MM.1S (cell line): ENCODE data around the gene CTBP1.
A peak's percentile ranks its signal among the peaks of the same experiment; 100 is the strongest.
"Not testable (repeated sequence)": the region's sequence is repeated elsewhere in the genome, so short reads cannot be mapped to it uniquely, and the experiment has no call there.

ENCODE experiments used
- DNase-seq: peaks from one replicate; pipeline ENCODE4 v3.0.0-alpha.2; 2015
- H2AFZ ChIP-seq: fragments of 300-600 bp; sonication (generic); 2 replicates; pipeline ENCODE4 v1.6.0; 2016; ENCODE audit warnings: antibody characterized with exemption, low read length
- H3F3A ChIP-seq: fragments of 300-600 bp; sonication (generic); 2 replicates; pipeline ENCODE4 v1.6.1; 2016; ENCODE audit warnings: mild to moderate bottlenecking, antibody characterized with exemption, low read length, moderate library complexity, mixed read lengths; ENCODE audit not compliant: insufficient read depth
- H3K27ac ChIP-seq: fragments of 300-600 bp; sonication (generic); 2 replicates; pipeline ENCODE4 v1.5.1; 2016; ENCODE audit warnings: mild to moderate bottlenecking, low read length
- H3K27me3 ChIP-seq: fragments of 300-600 bp; sonication (generic); replicated peaks from 2 replicates; pipeline ENCODE4 v1.6.0; 2016; ENCODE audit warnings: low read length; ENCODE audit not compliant: insufficient read depth
- H3K36me3 ChIP-seq: fragments of 300-600 bp; sonication (generic); replicated peaks from 2 replicates; pipeline ENCODE4 v1.6.1; 2016; ENCODE audit warnings: mild to moderate bottlenecking, low read length, mixed read lengths; ENCODE audit not compliant: insufficient read depth
- H3K4me1 ChIP-seq: fragments of 300-600 bp; sonication (generic); 2 replicates; pipeline ENCODE4 v1.6.1; 2016; ENCODE audit warnings: low read length, mixed read lengths
- H3K4me2 ChIP-seq: fragments of 300-600 bp; sonication (generic); 2 replicates; pipeline ENCODE4 v1.6.0; 2016; ENCODE audit warnings: low read depth, low read length
- H3K4me3 ChIP-seq: fragments of 300-600 bp; sonication (generic); 2 replicates; pipeline ENCODE4 v1.5.1; 2016; ENCODE audit warnings: low read length, mixed read lengths
- H3K79me2 ChIP-seq: fragments of 300-600 bp; sonication (generic); 2 replicates; pipeline ENCODE4 v1.6.1; 2016; ENCODE audit warnings: mixed run types, low read length, mixed read lengths
- H3K9ac ChIP-seq: fragments of 300-600 bp; sonication (generic); 2 replicates; pipeline ENCODE4 v1.6.1; 2016; ENCODE audit warnings: low read length, mixed read lengths
- H3K9me2 ChIP-seq: fragments of 300-600 bp; sonication (generic); replicated peaks from 2 replicates; pipeline ENCODE4 v1.6.1; 2016; ENCODE audit warnings: mild to moderate bottlenecking, low read length, mixed read lengths; ENCODE audit not compliant: insufficient read depth
- H3K9me3 ChIP-seq: fragments of 300-600 bp; sonication (generic); replicated peaks from 2 replicates; pipeline ENCODE4 v1.6.1; 2016; ENCODE audit warnings: mild to moderate bottlenecking, low read length, mixed read lengths; ENCODE audit not compliant: insufficient read depth
- H4K20me1 ChIP-seq: fragments of 300-600 bp; sonication (generic); 2 replicates; pipeline ENCODE4 v1.6.1; 2016; ENCODE audit warnings: mild to moderate bottlenecking, low read length, moderate library complexity, mixed read lengths; ENCODE audit not compliant: insufficient read depth
- EZH2 ChIP-seq: fragments of 300-600 bp; sonication (generic); optimal IDR thresholded peaks from 2 replicates; pipeline ENCODE3; 2017; ENCODE audit warnings: low read depth, mild to moderate bottlenecking, antibody characterized with exemption, low read length, mixed read lengths
- EZH2phosphoT487 ChIP-seq: fragments of 300-600 bp; sonication (generic); IDR thresholded peaks from 2 replicates; pipeline ENCODE4 v1.6.1; 2018; ENCODE audit warnings: antibody characterized with exemption, low read length
- TF ChIP-seq, protein P1 (sequence below): fragments of 300-600 bp; sonication (generic); IDR thresholded peaks from 2 replicates; pipeline ENCODE4 v1.5.1; 2016; ENCODE audit warnings: antibody characterized with exemption, low read length, mixed read lengths

The CTBP1 gene

DNA sequence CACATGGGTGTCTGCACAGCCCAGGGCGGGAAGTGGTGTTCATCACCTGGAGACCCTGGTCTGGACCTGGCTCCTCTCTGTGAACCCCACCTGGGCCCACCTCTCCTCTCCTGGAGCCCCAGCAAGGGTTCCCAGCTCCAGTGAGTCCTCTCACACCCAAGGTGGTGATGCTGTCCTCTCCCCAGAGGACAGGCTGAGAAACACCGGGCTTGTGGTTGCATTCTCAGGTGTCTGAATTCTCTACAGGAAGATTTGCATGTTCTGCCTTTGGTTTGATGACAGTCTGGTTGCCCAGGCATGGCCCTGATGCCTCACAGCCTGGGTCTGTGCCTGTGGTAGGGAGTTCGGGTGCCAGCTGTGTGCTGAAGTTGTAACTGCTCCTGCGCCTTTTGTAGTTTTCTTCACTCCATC is 44.6 kb upstream of the CTBP1 start:
- H3K27ac ChIP-seq: no peak overlapping the region
- no peaks in the 10 kb centered on the region for H3K9me2 ChIP-seq
- H3K9ac ChIP-seq: no peak overlapping the region
- no peaks in the 10 kb centered on the region; the same call in 1 of the 2 replicates for H4K20me1 ChIP-seq
- no peak for DNase-seq
- no peak overlapping the region for H2AFZ ChIP-seq
- H3K4me3 ChIP-seq: no peak overlapping the region
- H3K27me3 ChIP-seq: no peaks in the 10 kb centered on the region
- no peak for TF ChIP-seq EZH2phosphoT487
- TF ChIP-seq, protein P1, sequence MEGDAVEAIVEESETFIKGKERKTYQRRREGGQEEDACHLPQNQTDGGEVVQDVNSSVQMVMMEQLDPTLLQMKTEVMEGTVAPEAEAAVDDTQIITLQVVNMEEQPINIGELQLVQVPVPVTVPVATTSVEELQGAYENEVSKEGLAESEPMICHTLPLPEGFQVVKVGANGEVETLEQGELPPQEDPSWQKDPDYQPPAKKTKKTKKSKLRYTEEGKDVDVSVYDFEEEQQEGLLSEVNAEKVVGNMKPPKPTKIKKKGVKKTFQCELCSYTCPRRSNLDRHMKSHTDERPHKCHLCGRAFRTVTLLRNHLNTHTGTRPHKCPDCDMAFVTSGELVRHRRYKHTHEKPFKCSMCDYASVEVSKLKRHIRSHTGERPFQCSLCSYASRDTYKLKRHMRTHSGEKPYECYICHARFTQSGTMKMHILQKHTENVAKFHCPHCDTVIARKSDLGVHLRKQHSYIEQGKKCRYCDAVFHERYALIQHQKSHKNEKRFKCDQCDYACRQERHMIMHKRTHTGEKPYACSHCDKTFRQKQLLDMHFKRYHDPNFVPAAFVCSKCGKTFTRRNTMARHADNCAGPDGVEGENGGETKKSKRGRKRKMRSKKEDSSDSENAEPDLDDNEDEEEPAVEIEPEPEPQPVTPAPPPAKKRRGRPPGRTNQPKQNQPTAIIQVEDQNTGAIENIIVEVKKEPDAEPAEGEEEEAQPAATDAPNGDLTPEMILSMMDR: no peak
- no peak for TF ChIP-seq EZH2
- no peaks in the 10 kb centered on the region for H3F3A ChIP-seq
- peaks cover 9% of the 10 kb centered on the region for H3K36me3 ChIP-seq
- H3K4me2 ChIP-seq: no peak overlapping the region
- peaks cover 12% of the 10 kb centered on the region; the same call in 1 of the 2 replicates for H3K4me1 ChIP-seq
- no peaks in the 10 kb centered on the region for H3K9me3 ChIP-seq
- peaks cover 81% of the 10 kb centered on the region for H3K79me2 ChIP-seq

DNA sequence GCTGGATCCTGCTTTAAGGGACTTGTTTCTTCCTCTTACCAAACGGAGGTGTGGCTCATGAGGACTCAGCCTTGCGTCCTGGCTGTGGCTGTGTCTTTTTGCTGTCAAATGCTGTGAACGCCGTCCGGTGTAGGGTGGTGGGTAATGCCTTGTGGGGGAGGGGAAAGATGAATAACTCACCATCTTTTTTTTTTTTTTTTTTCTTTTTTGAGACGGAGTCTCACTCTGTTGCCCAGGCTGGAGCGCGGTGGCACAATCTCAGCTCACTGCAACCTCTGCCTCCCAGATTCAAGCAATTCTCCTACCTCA is 43.7 kb upstream of the CTBP1 start:
- Histone ChIP-seq H3K79me2 (peaks cover 72% of the 10 kb centered on the region), H3K4me1 (peaks cover 12% of the 10 kb centered on the region; the same call in 1 of the 2 replicates)
- H3K9me2 ChIP-seq, H3K27ac ChIP-seq, H3K9me3 ChIP-seq, H3K36me3 ChIP-seq, H2AFZ ChIP-seq, H3F3A ChIP-seq, H3K9ac ChIP-seq, H3K4me3 ChIP-seq, DNase-seq, H4K20me1 ChIP-seq, H3K4me2 ChIP-seq, H3K27me3 ChIP-seq: not testable (repeated sequence)

DNA sequence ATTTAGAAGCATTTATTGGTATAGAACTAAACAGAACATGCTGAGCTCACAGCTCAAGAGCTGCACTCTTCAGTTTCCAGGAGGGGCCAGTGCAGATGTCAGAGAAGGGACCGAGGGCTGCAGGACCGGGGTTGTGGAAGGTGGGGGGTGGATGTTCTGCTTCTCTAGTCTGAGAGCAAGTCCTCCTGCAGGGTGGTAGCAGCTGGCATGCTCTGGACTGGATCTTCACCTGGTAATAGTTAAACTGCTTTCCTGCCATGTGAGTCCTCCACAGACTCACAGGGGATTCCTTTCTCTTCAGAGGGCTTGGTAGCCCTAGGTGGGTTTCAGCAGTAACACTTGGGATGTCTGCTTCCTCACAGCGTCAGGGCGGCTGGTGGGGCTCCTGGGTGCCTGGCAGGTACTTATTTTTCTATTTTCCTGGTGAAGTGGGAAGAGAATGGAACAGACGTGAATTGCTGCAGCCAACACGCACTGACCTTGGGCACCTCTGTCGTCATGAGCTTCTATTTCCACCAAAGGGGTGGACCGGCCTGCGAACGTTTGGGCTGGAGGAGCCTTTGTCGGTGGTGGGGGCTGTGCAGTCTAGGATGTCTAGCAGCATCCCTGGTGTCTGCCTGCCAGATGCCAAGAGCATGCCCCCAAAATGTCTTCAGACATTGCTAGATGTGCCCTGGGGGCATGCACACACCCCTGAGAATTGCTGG is 43.2 kb upstream of the CTBP1 start:
- Histone ChIP-seq H3K27me3 (0 out of 2 replicates have a peak, but pooled peaks cover under 1% of the 10 kb centered on the region), H3K79me2 (peaks cover 67% of the 10 kb centered on the region), H3K9me3 (no peaks in the 10 kb centered on the region), H4K20me1 (no peaks in the 10 kb centered on the region; the same call in 1 of the 2 replicates), H3F3A (no peaks in the 10 kb centered on the region), H3K4me1 (peaks cover 12% of the 10 kb centered on the region; the same call in 1 of the 2 replicates), H3K36me3 (peaks cover 3% of the 10 kb centered on the region), H2AFZ (no peak overlapping the region), H3K9ac (no peak overlapping the region), H3K4me3 (no peak overlapping the region), H3K27ac (no peak overlapping the region), H3K4me2 (no peak overlapping the region), H3K9me2 (no peaks in the 10 kb centered on the region)
- no peak for DNase-seq
- TF ChIP-seq EZH2phosphoT487: no peak
- TF ChIP-seq, protein P1: no peak

DNA sequence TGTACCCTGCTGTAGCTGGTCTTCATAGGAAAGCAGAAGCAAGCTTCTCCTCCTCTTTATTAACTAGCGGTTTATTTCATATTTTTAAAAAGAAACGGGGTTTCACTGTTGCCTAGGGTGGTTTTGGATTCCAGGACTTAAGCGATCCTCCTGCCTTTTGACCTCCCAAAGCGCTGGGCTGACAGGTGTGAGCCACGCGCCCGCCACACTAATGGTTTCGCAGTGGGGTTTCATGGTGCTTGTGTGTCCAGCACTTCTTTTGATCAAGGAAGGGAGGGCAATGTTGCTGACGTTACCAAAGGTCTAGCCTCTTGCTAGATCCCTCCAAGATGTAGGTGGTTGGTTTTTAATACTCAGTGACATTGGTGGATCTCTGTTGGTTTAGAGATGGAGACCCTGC is 42.2 kb upstream of the CTBP1 start:
- Histone ChIP-seq H3K4me3 (peak overlapping the region; percentile 93), H3K9ac (peak overlapping the region; percentile 96; the same call in 1 of the 2 replicates), H3K9me3 (no peaks in the 10 kb centered on the region), H3F3A (no peaks in the 10 kb centered on the region), H3K9me2 (no peaks in the 10 kb centered on the region), H3K79me2 (peaks cover 57% of the 10 kb centered on the region), H3K27ac (no peak overlapping the region), H4K20me1 (no peaks in the 10 kb centered on the region; the same call in 1 of the 2 replicates), H2AFZ (no peak overlapping the region), H3K4me2 (peak overlapping the region; percentile 98), H3K27me3 (peaks cover 4% of the 10 kb centered on the region; the same call in 1 of the 2 replicates), H3K36me3 (no peaks in the 10 kb centered on the region; the same call in 1 of the 2 replicates), H3K4me1 (peaks cover 12% of the 10 kb centered on the region; the same call in 1 of the 2 replicates)
- no peak for DNase-seq
- TF ChIP-seq EZH2phosphoT487: no peak
- TF ChIP-seq, protein P1: no peak
- TF ChIP-seq EZH2: no peak
